Panc1 (cell line): Measurements from ENCODE around the gene TRRAP. TPM values are rescaled to one million over a fixed set of nuclear protein-coding genes. Genes with fewer than 3 reads are reported as not detected.

Experiments used
- ATAC-seq: fragments of 200-7000 bp; cut with Tn5 transposase; 2 replicates; pipeline ENCODE4 v1.9.1; 2020; ENCODE audit warnings: mild to moderate bottlenecking, moderate library complexity
- BruUV-seq: library from RNA; stranded (reverse); fragments of 400-500 nt; replicated peaks from 2 replicates; lab custom pipeline; 2021; lab: Mats Ljungman, UMichigan
- CTCF ChIA-PET: fragments of 300-600 bp; sonication (Branson Sonifier 250); formaldehyde crosslinking; loops from one replicate; lab custom pipeline; 2022; ENCODE audit warnings: antibody characterized with exemption; lab: Charles Lee
- POLR2A ChIA-PET: fragments of 300-600 bp; sonication (Branson Sonifier 250); formaldehyde crosslinking; loops from one replicate; lab custom pipeline; 2022; ENCODE audit warnings: antibody characterized with exemption; lab: Charles Lee
- DNase-seq: peaks from one replicate; pipeline ENCODE4 v3.0.0-alpha.2; 2010; ENCODE audit warnings: low read depth, low spot score
- H3K27ac ChIP-seq: 2 replicates; pipeline ENCODE4 v1.5.1; 2011; ENCODE audit warnings: mild to moderate bottlenecking, low read length, inconsistent platforms
- H3K27me3 ChIP-seq: fragments of 200-500 bp; sonication (Bioruptor generic); 2 replicates; pipeline ENCODE4 v1.6.0; 2014; ENCODE audit warnings: low read length, inconsistent platforms; ENCODE audit not compliant: control insufficient read depth, insufficient read depth
- H3K36me3 ChIP-seq: fragments of 200-500 bp; sonication (Bioruptor generic); 2 replicates; pipeline ENCODE4 v1.5.1; 2014; ENCODE audit warnings: inconsistent platforms, mild to moderate bottlenecking, low read length, moderate library complexity; ENCODE audit not compliant: control insufficient read depth, insufficient read depth
- H3K4me1 ChIP-seq: 2 replicates; pipeline ENCODE4 v1.5.1; 2011; ENCODE audit warnings: inconsistent platforms, mild to moderate bottlenecking, low read length, moderate library complexity; ENCODE audit not compliant: control insufficient read depth, insufficient read depth
- H3K4me3 ChIP-seq, 2 experiments: 2 replicates each; pipeline ENCODE4 v1.5.1; 2011 to 2012; ENCODE audit warnings: low read depth in 2 of 2, low read length in 2 of 2, mild to moderate bottlenecking in 2 of 2, inconsistent platforms in 1 of 2, moderate library complexity in 1 of 2
- H3K9me3 ChIP-seq: fragments of 200-500 bp; sonication (Bioruptor generic); 2 replicates; pipeline ENCODE4 v1.5.1; 2014; ENCODE audit warnings: low read depth, mild to moderate bottlenecking, inconsistent platforms, low read length, moderate library complexity; ENCODE audit not compliant: control insufficient read depth, insufficient read depth
- CTCF ChIP-seq: fragments of 450-650 bp; IDR thresholded peaks from 2 replicates; pipeline ENCODE4 v1.5.1; 2017; ENCODE audit warnings: mild to moderate bottlenecking
- POLR2AphosphoS5 ChIP-seq: IDR thresholded peaks from 2 replicates; pipeline ENCODE4 v1.6.1; 2012; ENCODE audit warnings: mild to moderate bottlenecking, low read depth, low read length, moderate library complexity
- REST ChIP-seq, 2 experiments: IDR thresholded peaks; 2 replicates each; pipeline ENCODE4 v1.6.1; 2011 to 2012; ENCODE audit warnings: low read depth in 2 of 2, control low read depth in 1 of 2, low read length in 1 of 2, mild to moderate bottlenecking in 1 of 2, moderate library complexity in 1 of 2; ENCODE audit not compliant: insufficient read depth in 1 of 2
- SIN3A ChIP-seq: IDR thresholded peaks from 2 replicates; pipeline ENCODE4 v1.6.1; 2012; ENCODE audit warnings: low read depth, mild to moderate bottlenecking, low read length, moderate library complexity, borderline replicate concordance; ENCODE audit not compliant: insufficient read depth
- TCF7L2 ChIP-seq: IDR thresholded peaks from 2 replicates; pipeline ENCODE4 v1.6.1; 2011; ENCODE audit warnings: mild to moderate bottlenecking, low read depth, low read length, inconsistent platforms
- in situ Hi-C: cut with HindIII; loops from 2 replicates; pipeline ENCODE4 v1.10.0; 2016; ENCODE audit warnings: low sequenced_read_pairs, low pct_unique_long_range_greater_than_20kb
- intact Hi-C: fragments of 100-400 bp; cut with micrococcal nuclease; formaldehyde crosslinking; loops from one replicate; pipeline ENCODE4 v1.10.0; 2022; ENCODE audit not compliant: unreplicated experiment
- total RNA-seq: library from RNA; stranded (reverse); gene quantifications from one replicate; pipeline ENCODE4 v1.2.1, GENCODE V29; 2021; ENCODE audit not compliant: unreplicated experiment

Gene TRRAP
- total RNA-seq, 1 experiment from 2014 or later: 44.9 TPM

GRCh38 chr7:98955992-98956391 is 77.7 kb downstream of the TRRAP start:
- no peaks in the 10 kb centered on the region for H3K4me1 ChIP-seq
- H3K36me3 ChIP-seq: peaks cover 20% of the 10 kb centered on the region; the same call in 1 of the 2 replicates
- H3K9me3 ChIP-seq: no peaks in the 10 kb centered on the region
- DNase-seq: no peak
- no peaks in the 10 kb centered on the region for H3K27me3 ChIP-seq
- no peak for ATAC-seq
- no peak overlapping the region for H3K27ac ChIP-seq
- intact Hi-C loops (no loop called here), in situ Hi-C loops (no loop called here)
- ChIA-PET POLR2A (no interaction called here), CTCF (no interaction called here)
- H3K4me3 ChIP-seq: no peak overlapping the region
- no peak for TF ChIP-seq TCF7L2
- TF ChIP-seq CTCF: no peak
- no peak for TF ChIP-seq SIN3A
- no peak for TF ChIP-seq REST (IDR thresholded peaks at IDR 0.05; ENCODE audit: insufficient read depth in 1 of 2, low read depth in 2 of 2, low read length in 1 of 2)
- no peak for TF ChIP-seq POLR2AphosphoS5
- no TSS peak for BruUV-seq

GRCh38 chr7:98956469-98956868 is 78.1 kb downstream of the TRRAP start:
- Histone ChIP-seq H3K4me3 (no peak overlapping the region), H3K4me1 (no peaks in the 10 kb centered on the region), H3K27ac (no peak overlapping the region), H3K27me3 (no peaks in the 10 kb centered on the region), H3K36me3 (peaks cover 20% of the 10 kb centered on the region; the same call in 1 of the 2 replicates), H3K9me3 (no peaks in the 10 kb centered on the region)
- POLR2A ChIA-PET: no interaction called here
- in situ Hi-C loops (no loop called here), intact Hi-C loops (no loop called here)
- CTCF ChIA-PET: no interaction called here
- DNase-seq (no peak), ATAC-seq (no peak)
- TF ChIP-seq POLR2AphosphoS5 (no peak), REST (IDR thresholded peaks at IDR 0.05; ENCODE audit: insufficient read depth in 1 of 2, low read depth in 2 of 2, low read length in 1 of 2) (no peak), CTCF (no peak), TCF7L2 (no peak), SIN3A (no peak)
- BruUV-seq: no TSS peak
